Cardiac muscle cell (in vitro differentiated cells and primary cell): ENCODE data around the gene NDST1. TPM values are rescaled to one million over a fixed set of nuclear protein-coding genes. Genes with fewer than 3 reads are reported as not detected.

Source experiments
- DNase-seq, 2 donors: peaks; one replicate each; pipeline versions ENCODE4 v3.0.0 to v3.0.0-alpha.2; 2010 to 2017; ENCODE audit warnings: low read depth in 1 of 2, low spot score in 1 of 2
- H3K27ac ChIP-seq: fragments of 200-600 bp; sonication (generic); 2 replicates; pipeline ENCODE4 v1.5.1; 2016
- H3K27me3 ChIP-seq: fragments of 200-600 bp; sonication (generic); 2 replicates; pipeline ENCODE4 v1.6.0; 2016; ENCODE audit warnings: control low read depth
- H3K36me3 ChIP-seq: fragments of 200-600 bp; sonication (generic); 2 replicates; pipeline ENCODE4 v1.5.1; 2016; ENCODE audit warnings: control low read depth
- H3K4me1 ChIP-seq: fragments of 200-600 bp; sonication (generic); 2 replicates; pipeline ENCODE4 v1.8.1; 2017; ENCODE audit warnings: low read depth, mild to moderate bottlenecking, mixed run types
- H3K4me3 ChIP-seq: fragments of 200-600 bp; sonication (generic); 2 replicates; pipeline ENCODE4 v1.5.1; 2016; ENCODE audit warnings: mild to moderate bottlenecking
- H3K9me3 ChIP-seq: fragments of 200-600 bp; sonication (generic); 2 replicates; pipeline ENCODE4 v1.5.1; 2017; ENCODE audit warnings: low read depth, mild to moderate bottlenecking, control low read depth
- polyA plus RNA-seq: library from polyadenylated mRNA; unstranded; fragments of >200 nt; fragmentation: Nextera tagmentation; extraction: Ambion mirVana; gene quantifications from 2 replicates; pipeline ENCODE4 v1.2.1, GENCODE V29; 2016
- total RNA-seq: library from RNA; depleted of rRNA; stranded (reverse); fragments of >200 nt; gene quantifications from 2 replicates; pipeline ENCODE4 v1.2.3, GENCODE V29; 2016
- TF ChIP-seq, protein P1 (sequence below): IDR thresholded peaks from 2 replicates; pipeline ENCODE4 v1.5.1; 2012; ENCODE audit warnings: low read depth, mild to moderate bottlenecking, low read length

NDST1 gene
- total and polyA plus RNA-seq, 2 experiments from 2014 or later = 26.6 to 97.6 TPM

GRCh38 chr5:150588596-150588890, 80.6 kb downstream of the NDST1 start:
- H3K9me3 ChIP-seq = no peaks in the 10 kb centered on the region
- no peaks in the 10 kb centered on the region for H3K27me3 ChIP-seq
- H3K4me3 ChIP-seq = no peak overlapping the region
- peaks cover 11% of the 10 kb centered on the region for H3K4me1 ChIP-seq
- no peak for DNase-seq
- TF ChIP-seq, protein P1, sequence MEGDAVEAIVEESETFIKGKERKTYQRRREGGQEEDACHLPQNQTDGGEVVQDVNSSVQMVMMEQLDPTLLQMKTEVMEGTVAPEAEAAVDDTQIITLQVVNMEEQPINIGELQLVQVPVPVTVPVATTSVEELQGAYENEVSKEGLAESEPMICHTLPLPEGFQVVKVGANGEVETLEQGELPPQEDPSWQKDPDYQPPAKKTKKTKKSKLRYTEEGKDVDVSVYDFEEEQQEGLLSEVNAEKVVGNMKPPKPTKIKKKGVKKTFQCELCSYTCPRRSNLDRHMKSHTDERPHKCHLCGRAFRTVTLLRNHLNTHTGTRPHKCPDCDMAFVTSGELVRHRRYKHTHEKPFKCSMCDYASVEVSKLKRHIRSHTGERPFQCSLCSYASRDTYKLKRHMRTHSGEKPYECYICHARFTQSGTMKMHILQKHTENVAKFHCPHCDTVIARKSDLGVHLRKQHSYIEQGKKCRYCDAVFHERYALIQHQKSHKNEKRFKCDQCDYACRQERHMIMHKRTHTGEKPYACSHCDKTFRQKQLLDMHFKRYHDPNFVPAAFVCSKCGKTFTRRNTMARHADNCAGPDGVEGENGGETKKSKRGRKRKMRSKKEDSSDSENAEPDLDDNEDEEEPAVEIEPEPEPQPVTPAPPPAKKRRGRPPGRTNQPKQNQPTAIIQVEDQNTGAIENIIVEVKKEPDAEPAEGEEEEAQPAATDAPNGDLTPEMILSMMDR = no peak
- H3K27ac ChIP-seq = no peak overlapping the region
- H3K36me3 ChIP-seq = no peaks in the 10 kb centered on the region

DNA sequence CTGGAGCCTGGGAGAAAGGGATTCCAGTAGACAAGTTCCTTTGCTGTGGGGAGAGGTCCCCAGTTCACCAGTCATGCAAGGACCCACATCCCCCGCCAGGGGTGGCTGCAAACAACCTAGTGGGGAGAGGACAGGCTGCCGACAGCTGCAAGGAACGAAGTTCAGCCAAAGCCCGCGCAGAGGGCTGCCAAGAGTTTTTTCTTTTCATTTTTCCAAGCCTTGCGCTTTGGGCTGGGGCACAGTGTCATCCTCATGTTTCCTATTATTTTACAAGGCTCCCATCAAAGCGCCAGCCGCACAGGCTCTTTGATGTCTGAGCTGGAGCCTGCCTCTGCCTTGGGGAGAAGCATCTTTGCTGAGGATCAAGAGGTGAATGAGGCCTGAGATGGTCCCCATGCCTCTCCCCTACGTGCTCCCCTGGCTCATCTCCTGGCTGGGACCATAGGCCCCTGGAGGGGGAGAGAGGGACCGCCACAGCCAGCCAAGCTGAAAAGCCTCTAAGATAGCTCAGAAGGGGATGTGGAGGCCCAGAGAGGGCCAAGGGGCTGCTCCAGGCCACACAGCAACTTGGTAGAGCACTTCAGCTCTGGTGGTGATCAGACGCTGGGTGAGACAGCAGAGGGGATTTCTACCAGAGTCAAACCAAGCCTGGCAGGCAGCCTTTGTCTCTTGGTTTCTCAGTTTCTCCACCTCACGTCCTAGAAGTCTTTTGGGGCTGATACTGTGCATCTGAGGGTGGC, 82.1 kb downstream of the NDST1 start:
- H3K27me3 ChIP-seq = no peaks in the 10 kb centered on the region
- TF ChIP-seq, protein P1 = peak; percentile 81
- H3K4me3 ChIP-seq = no peak overlapping the region
- peak; percentile 59 to 80 for DNase-seq
- H3K4me1 ChIP-seq = peaks cover 14% of the 10 kb centered on the region
- H3K9me3 ChIP-seq = no peaks in the 10 kb centered on the region
- no peak overlapping the region for H3K27ac ChIP-seq
- H3K36me3 ChIP-seq = no peaks in the 10 kb centered on the region

DNA sequence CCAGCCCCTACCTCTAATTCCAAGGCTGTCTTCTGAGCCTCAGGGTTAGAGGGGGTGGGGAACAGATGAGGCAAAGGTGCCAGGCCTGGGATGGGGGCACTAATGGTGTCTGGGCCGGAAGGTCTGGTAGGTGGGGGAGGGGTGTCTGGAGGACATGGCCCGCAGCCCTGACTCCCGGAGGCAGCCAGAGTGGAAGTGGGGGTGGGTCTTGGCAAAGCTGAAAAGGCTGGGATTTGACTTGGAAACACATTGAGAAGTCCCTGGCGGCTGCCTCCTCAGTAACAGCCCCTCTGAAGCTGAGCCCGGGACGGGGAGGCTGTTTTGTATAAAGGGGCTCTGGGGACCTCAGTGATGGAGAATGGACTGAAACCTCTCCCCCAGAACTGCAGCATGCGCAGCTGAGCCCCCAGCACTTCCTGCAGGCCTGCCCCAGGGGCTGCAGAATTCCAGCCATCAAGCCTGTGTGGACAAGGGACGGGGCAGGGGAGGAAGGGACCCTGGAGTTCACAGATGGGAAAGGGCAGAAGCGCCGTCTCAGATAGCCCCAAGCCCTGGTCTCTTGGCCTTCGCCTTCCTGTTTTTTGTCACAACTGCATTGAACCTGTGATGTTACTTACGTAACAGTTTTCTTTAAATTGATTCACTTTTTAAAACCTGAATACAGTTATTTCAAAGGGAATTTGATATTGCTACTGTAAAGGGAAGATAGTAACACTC, 83.2 kb downstream of the NDST1 start:
- Histone ChIP-seq H3K27me3 (no peaks in the 10 kb centered on the region), H3K36me3 (no peaks in the 10 kb centered on the region), H3K4me3 (no peak overlapping the region), H3K4me1 (peaks cover 25% of the 10 kb centered on the region), H3K27ac (no peak overlapping the region), H3K9me3 (no peaks in the 10 kb centered on the region)
- TF ChIP-seq, protein P1 = no peak
- DNase-seq = peak in 1 of 2 donors; percentile 70

DNA sequence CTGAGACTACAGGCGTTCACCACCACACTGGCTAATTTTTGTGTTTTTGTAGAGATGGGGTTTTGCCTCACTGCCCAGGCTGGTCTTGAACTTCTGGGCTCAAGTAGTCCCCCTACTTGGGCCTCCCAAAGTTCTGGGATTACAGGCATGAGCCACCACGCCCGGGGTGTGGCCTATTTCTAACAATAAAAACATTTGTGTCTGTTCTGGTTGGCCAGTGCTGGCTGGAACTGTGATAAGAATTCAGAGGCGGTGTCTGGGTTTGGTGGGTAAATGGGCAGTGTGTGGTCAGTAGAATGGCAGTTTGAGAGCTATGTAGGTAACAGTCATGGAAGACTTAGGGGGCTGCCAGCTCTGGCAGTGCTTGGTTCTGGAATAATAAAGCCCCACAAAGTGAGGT, 85.7 kb downstream of the NDST1 start:
- Histone ChIP-seq H3K27ac (no peak overlapping the region), H3K4me1 (peaks cover 26% of the 10 kb centered on the region)

DNA sequence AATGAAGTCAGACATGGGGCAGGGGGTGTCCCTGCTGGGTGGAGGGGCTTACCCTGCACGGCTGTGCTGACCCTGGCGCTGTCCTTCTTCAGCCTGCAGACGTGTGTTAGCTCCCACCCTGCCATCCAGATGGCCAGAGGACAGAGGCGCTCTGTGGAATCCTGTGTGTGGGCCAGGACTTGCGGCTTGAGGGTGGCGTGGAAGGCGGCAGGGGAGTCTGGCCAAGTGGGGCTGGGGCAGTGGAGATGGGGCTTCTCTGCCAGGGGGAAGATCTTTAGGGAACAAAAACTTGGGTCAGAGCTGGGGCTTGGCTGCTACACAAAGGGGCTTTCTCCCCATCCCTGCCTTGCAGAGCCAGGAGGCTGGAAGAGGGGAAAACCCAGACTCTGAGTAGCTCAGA, 86.1 kb downstream of the NDST1 start:
- TF ChIP-seq, protein P1 = no peak
- H3K27ac ChIP-seq = no peak overlapping the region
- H3K4me3 ChIP-seq = no peak overlapping the region
- H3K9me3 ChIP-seq = no peaks in the 10 kb centered on the region
- H3K4me1 ChIP-seq = peaks cover 26% of the 10 kb centered on the region
- H3K27me3 ChIP-seq = no peaks in the 10 kb centered on the region
- no peaks in the 10 kb centered on the region for H3K36me3 ChIP-seq
- DNase-seq = no peak

More for the DNA sequence above, 85.7 kb downstream of the NDST1 start:
- H3K27me3 ChIP-seq = no peaks in the 10 kb centered on the region
- H3K36me3 ChIP-seq = no peaks in the 10 kb centered on the region
- TF ChIP-seq, protein P1 = no peak
- H3K4me3 ChIP-seq = no peak overlapping the region
- peak in 1 of 2 donors; percentile 44 for DNase-seq
- H3K9me3 ChIP-seq = no peaks in the 10 kb centered on the region
